ENCODE data around the gene MARCHF6. TPM values are rescaled to one million over a fixed set of nuclear protein-coding genes. Genes with fewer than 3 reads are reported as not detected.
"Not testable (repeated sequence)": the region's sequence is repeated elsewhere in the genome, so short reads cannot be mapped to it uniquely, and the experiment has no call there.

The MARCHF6 gene, protein sequence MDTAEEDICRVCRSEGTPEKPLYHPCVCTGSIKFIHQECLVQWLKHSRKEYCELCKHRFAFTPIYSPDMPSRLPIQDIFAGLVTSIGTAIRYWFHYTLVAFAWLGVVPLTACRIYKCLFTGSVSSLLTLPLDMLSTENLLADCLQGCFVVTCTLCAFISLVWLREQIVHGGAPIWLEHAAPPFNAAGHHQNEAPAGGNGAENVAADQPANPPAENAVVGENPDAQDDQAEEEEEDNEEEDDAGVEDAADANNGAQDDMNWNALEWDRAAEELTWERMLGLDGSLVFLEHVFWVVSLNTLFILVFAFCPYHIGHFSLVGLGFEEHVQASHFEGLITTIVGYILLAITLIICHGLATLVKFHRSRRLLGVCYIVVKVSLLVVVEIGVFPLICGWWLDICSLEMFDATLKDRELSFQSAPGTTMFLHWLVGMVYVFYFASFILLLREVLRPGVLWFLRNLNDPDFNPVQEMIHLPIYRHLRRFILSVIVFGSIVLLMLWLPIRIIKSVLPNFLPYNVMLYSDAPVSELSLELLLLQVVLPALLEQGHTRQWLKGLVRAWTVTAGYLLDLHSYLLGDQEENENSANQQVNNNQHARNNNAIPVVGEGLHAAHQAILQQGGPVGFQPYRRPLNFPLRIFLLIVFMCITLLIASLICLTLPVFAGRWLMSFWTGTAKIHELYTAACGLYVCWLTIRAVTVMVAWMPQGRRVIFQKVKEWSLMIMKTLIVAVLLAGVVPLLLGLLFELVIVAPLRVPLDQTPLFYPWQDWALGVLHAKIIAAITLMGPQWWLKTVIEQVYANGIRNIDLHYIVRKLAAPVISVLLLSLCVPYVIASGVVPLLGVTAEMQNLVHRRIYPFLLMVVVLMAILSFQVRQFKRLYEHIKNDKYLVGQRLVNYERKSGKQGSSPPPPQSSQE
- 43.9 and 53.1 TPM in 2 replicates for total RNA-seq

DNA sequence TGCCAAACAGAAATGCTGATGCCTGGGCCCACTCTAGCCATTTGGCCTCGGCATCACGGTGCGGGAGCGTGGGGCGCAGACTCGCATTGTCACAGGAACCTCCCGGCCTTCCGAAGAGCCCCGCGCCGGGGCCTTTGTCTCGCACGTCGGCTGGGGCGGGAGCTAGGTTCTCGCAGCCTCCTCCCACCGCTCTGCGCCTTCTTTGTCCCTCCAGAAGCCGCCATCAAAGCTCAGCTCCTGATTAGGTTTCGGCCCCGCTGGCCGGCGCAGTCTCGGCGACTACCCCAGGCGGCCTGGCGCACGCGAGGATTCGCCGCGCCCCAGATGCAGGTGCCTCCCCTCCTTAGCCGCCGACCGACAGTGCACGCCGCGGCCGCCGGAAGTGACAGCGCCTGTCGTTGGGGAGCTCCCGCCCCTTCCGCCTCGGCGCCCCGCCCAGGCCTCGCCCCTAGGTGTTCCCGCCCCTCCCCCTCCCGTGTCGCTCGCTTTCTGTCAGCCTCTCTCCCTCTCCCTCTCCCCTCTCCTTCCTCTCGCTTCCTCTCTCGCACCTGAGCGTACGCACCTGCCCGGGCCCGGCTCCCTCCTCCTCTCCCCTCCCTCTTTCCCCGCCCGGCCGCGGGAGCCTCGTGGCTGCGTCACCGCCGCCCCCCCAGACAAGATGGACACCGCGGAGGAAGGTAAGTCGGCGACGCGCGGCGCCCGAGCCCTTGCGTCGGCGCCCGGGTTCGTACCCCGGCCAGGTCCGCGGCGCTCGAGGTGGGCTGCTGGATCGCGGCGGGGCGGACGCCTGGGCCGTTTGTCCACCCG is at the start of gene MARCHF6:
Gene MARCHF6 (plus strand): TSS at position 455 of the 807 bp plus-strand sequence. CDS start 204 bp downstream, at position 659.
- DNase-seq (ENCODE audit: low read depth, low spot score) = peak; percentile 68

DNA sequence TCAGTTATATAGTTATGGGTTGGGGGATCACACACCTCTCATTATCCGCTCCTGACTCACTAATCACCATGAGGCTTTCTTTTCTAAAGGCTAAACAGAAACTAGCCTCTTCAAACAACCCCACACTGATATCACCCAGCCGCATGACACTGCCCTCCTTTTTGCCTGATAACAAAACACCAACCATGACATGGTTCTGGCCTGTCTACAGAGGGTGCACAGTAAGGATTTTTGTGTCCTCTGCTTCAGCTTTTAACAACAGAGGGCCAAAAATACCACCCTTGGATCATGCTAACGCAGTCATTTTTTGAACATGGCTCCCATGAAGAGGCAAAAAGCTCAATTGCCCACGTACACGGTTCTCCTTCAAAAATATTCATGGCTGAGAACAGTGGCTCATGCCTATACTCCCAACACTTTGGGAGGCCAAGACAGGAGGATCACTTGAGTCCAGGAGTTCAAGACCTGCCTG is 49.8 kb upstream of the MARCHF6 start:
- no peak for DNase-seq (ENCODE audit: low read depth, low spot score)

DNA sequence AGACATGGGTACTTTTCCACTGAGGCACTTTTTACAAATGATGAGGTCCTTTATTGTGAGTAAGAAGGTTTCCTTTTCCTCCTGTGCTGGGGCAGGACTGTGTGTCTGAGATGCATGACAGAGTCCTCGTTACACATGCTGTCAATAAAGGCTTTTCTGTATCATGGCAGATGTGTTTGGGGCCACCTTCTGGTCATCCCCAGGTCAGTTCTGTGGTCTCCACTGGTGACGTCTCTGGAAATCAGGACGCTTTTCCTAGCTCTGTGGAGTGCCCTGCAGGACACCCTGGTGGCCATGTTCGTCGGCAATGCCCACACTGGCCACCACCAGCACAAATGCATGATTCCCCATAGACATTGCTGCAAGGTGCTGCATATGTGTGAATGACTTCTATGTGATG is 48.6 kb upstream of the MARCHF6 start:
- DNase-seq (ENCODE audit: low read depth, low spot score) = no peak

DNA sequence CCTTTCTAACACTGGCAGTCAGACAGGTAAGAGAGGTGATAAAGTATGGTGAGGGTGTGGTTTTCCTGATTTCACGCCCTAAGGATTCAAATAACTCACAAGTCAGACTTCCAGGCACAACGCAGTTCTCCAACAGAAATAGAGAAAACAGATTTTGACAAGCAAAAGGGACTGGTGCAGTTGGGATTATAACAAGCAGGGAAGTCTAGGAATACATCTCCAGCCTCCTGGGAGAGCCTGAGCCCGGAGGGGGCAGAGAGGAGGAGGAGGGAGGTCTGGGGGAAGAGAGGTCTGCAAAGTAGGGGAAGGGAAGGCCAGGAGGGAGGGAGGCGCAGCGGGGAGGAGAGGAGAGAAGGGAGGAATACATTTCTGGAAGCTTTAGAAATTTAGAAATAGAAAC is 47.4 kb upstream of the MARCHF6 start:
- no peak for DNase-seq (ENCODE audit: low read depth, low spot score)

DNA sequence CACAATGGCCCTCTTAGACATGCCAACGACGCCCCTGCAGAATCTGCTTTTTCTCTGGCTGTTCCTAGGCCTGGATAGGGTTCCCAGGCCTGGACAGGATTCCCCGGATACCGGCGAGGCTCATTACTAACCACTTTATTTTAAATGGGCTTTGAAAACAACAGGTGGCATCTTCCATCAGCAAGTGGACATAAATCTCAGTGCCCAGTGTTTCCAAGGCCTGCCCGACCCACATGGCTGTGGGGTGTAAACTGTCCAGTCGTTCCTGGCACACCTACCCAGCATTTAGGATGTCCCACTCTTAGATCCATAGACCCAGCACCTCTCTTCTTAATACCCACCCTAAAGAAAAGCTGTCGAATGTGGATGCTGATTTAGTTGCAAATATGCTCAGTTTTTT is 46.7 kb upstream of the MARCHF6 start:
- DNase-seq (ENCODE audit: low read depth, low spot score) = no peak

DNA sequence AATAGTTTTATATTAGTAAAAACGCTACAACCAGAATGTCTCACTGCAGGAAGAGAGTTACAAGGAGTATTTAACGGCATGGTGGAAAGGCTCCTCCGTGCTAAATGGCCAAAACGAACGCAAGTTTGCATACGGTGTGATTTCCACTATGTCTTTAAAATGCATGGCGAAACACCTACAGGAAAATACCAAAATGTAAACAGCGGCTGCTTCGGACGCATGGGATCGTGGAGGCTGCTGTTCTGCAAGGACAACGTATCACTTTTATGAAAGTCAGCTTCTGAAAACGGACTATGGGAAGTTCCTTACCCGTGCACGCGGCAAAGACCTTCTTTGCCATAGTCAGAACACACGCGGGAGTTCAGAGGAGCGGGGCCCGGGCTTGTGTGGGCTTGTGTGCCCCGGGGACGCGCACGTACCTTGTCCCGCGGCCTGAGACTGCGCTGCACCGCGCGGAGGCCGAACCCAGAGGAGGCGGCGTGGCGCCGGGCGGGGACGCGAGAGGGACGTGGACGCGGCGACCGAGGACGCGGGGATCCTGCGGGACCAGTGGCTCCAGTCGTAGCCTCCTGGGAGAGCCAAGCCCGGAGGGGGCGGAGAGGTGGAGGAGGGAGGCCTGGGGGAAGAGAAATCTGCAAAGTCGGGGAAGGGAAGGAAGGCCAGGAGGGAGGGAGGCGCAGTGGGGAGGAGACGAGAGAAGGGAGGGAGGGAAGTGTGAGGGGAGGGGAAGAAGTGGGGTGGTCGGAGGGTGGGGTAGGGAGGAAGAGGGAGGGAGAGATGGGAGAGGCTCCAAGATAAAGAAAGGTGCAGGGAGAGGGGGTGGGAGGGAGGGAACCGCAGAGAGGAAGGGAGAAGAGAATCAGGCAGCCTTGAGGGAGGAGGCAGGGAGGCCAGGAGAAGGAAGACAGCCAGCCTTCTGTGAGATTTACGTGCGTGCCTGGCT is 46.0 kb upstream of the MARCHF6 start, which contains the start of gene CMBL:
Gene CMBL (minus strand): TSS at position 697 of the 943 bp plus-strand sequence. CDS start 17,140 bp downstream, outside the sequence.
- DNase-seq (ENCODE audit: low read depth, low spot score) = no peak

DNA sequence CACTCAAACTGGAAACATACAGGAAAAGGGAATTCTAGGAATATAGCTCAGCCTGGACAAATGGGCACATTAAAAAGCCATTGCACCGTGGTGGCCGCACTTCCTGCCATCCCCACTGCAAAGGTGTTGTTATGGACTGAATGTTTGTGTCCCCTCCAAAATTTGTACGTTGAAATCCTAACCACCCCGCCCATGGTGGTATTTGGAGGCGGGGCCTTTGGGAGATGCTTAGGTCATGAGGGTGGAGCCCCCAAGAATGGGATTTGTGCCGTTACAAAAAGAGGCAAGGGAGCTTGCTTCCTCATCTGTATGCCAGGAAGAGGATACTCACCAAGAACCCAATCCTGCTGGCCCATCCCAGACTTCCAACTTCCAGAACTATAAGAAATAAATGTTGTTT is 44.7 kb upstream of the MARCHF6 start:
- DNase-seq (ENCODE audit: low read depth, low spot score) = no peak

DNA sequence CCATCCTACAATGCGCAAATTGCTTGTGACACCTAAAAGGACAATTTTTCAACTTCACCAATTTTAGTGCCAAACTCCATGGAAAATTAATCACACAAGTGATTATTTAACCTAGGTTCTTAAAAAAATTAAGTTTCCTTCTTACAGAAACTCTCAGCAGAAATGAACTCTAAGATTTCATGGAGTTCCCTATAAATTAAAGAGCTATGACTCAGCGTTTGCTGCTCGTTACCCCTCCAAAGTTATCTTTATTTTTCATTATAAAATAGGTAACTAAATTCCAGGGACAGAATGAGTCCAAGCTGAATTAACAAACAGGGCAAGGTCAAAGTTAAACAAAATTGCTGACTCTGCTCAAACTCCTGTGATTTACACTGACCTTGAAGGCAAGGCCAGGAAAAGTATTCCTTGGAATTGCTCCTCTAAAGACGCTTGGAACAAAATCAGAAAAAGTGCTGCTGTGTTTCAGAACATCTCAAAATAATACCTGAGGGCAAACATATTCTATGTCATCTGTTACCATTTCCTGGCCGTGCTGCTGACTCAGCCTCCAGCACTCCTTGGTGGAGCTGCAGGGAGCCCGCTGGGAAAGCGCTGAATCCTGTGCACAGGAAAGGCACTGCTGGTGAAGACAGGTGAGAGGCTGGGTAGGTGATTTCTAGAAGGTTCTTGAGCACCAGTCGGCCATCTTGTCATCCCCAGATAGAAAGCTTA is 43.3 kb upstream of the MARCHF6 start:
- DNase-seq (ENCODE audit: low read depth, low spot score) = no peak

DNA sequence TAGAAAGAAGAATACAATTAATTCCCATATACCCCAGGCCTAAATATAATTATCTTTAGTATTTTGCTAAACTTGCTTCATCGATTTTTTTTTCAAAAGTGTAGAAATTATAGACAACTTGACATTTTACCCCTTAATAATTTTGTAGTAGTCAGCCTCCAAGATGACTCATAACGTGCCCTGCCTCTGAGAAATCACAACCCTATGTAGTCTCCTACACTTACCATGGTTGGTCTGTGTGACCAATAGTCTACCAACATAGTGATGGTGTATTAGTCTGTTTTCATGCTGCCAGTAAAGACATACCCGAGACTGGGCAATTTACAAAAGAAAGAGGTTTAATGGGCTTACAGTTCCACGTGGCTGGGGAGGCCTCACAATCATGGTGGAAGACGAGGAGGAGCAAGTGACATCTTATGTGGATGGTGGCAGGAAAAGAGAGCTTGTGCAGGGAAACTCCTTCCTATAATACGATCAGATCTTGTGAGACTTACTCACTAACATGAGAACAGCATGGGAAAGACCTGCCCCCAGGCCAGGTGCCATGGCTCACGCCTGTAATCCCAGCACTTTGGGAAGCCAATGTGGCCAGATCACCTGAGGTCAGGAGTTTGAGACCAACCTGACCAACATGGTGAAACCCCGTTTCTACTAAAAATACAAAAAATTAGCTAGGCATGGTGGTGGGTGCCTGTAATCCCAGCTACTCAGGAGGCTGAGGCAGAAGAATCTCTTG is 42.5 kb upstream of the MARCHF6 start:
- not testable (repeated sequence) for DNase-seq (ENCODE audit: low read depth, low spot score)

DNA sequence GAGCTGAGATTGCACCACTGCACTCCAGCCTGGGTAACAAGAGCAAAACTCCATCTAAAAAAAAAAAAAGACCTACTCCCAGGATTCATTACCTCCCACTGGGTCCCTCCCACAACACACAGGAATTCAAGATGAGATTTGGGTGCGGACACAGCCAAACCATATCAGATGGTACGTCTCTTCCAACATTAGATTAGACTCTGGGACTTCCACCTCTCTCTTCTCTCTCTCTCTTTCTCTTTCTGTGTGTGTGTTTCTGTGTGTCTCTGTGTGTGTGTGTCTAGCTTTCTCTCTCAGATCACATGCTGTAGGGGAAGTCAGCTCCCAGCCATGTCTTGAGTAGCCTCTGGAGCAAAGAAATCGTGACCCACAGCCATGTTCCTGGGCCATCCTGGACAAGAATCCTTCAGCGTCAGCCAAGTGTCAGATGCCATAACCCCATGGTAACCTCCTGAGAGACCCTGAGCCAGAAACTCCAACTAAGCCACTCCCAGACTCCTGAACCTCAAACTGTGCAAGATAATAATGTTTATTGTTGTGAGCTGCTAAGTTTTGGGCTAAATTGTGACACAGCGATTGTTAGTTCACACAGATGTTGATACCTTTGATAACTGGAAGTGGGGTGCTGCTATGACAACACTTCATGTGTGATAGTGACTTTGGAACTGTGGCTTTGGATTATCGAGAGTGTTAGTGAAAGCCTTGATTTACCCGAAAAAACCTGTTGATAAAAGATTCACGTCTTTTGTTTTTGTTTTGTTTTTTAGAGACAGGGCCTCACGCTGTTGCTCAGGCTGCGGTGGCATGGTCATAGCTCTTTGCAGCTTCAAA is 41.7 kb upstream of the MARCHF6 start:
- no peak for DNase-seq (ENCODE audit: low read depth, low spot score)

DNA sequence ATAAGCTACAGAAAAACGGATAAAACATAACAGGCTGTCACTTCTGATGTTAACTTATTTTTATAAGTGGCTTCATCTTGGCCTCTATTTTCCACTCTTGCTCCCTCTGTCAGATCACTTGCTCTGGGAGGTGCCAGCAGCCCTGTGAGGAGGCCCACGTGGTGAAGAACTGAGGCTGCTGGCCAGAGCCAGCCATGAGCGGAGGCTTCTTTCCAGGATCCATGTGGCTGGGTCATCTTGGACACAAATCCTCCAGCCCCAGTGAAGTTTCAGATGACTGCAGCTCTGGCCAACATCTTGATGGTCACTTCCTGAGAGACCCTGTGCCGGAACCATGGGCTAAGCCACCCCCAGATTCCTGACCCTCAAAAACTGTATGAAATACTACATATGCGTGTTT is 38.3 kb upstream of the MARCHF6 start:
- DNase-seq (ENCODE audit: low read depth, low spot score) = no peak

DNA sequence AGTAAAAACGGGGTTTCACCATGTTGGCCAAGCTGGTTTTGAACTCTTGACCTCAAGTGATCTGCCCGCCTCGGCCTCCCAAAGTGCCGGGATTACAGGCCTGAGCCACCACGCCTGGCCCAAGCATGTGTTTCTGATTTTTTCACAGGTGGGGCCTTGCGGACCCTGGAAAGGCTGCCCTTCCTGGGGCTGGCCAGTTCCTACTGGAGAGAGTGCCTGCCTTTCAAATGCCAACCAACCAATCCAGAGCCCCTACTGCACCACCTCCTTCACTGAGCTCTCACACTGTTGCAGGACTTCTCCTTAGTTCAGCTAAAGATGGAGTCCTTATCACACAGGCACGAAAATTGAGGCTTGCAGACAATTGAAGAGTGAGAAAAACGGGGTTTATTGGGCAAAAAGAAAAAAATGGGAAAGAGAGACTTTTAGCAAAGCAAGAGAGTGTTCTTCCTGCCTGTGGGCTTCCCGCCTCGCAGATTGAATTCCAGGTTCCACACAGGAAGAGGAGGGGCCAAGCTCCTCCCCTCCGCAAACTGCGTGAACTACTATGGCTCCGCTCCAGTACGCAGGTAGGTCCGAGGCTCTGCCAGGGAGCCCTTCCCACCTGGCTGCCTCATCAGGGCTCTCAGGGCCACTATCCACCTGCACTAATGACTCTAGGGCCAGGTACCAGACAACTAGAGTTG is 37.5 kb upstream of the MARCHF6 start:
- no peak for DNase-seq (ENCODE audit: low read depth, low spot score)

DNA sequence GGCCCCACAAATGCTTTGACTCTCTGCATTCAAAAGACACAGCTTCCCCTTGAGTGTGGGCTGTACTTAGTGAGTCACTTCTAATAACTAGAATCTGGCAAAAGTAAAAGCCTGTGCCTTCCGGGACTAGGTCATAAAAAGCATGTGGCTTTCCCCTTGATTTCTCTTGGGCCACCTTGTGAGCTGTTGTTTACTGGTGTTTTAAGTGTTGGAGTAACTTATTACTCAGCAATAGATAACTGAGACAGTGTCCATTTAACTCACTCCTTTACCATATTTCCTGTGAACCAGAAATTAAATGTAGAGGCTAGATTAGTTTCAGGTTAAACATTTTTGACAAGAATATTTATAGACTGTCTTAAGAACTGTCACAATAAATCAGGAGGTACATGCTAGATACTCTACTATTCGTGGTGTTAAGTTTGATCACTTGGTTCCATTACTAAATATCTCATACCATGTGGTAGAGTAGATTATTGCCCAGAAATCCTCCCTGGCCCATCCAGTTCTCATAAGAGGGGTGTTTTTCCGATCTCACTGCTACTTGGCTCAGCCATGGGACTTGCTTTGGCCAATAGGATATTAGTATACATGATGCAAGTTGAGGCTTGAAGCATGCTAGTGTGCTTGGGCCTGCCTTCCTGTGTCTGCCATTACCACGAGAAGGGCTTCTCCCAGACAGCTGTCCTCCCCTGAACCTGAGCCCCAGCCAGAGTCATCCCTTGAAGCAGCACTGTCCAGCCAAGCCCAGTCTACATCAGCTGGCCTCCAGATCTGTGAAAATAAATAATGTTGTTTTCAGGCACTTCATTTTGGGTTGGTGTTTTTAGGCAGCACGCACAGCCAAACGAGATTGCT is 35.4 kb upstream of the MARCHF6 start:
- no peak for DNase-seq (ENCODE audit: low read depth, low spot score)

DNA sequence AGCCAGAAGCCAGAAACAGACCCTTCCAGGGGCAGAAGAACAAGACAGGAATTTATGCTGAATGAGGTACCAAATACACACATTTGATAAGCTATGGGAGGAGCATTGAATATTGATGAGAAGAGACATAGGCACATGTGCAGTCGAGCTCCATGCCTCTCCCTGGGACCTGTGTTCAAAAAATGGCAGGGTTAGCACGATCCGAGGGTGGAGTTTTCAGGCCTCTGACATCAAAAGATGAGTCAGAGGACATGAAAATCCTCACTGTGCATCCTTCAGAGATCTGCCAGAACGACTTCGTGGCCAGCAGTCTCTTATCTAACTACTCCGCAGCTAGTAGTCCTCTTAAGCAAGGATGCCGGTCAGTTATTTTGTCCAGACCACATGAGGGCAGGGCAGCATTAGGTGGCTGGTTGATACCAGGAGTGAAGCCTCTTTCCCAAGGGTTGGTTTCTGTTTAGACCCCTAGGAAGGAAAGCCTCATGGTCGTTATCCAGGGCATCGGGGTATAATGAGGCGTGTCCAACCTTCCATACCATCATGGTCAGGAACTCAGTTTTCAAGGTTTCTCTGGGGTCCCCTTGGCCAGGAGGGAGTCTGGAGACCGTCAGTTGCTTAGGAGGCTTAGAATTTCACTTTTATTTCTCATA is 34.2 kb upstream of the MARCHF6 start:
- DNase-seq (ENCODE audit: low read depth, low spot score) = no peak

DNA sequence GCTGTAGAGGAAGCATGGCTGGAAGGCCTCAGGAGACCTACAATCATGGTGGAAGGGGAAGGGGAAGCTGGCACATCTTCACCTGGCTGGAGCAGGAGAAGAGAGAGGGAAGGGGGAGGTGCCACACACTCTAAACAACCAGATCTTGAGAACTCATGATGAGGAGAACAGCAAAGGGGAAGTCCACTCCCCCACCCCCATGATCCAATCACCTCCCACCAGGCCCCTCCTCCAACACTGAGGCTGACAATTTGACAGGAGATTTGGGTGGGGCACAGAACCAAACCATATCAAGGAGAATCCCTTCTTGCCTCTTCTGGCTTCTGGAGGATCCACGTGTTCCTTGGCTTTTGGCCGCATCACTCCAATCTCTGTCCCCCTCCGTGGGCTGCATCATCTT is 32.7 kb upstream of the MARCHF6 start:
- DNase-seq (ENCODE audit: low read depth, low spot score) = no peak

DNA sequence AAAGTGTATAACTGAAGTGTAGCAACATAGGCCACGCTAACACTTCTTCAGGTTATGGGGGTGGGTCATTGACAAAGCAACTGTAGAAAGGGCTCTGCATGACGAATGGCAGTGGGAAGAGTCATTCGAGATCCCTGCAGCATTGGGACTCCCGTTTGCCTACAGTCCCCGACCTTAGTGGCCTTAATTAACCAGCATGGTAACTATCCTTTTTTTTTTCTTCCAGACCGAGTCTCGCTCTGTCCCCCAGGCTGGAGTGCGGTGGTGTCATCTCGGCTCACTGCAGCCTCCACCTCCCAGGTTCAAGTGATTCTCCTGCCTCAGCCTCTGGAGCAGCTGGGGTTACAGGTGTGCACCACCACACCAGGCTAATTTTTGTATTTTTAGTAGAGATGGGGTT is 31.6 kb upstream of the MARCHF6 start:
- no peak for DNase-seq (ENCODE audit: low read depth, low spot score)
